ENCODE data around the gene CDH6. TPM values are rescaled to one million over a fixed set of nuclear protein-coding genes. Genes with fewer than 3 reads are reported as not detected.

Gene CDH6
- polyA plus RNA-seq, 1 of the 3 experiments (the other 2 are of a cell fraction) = 1.1 TPM

DNA sequence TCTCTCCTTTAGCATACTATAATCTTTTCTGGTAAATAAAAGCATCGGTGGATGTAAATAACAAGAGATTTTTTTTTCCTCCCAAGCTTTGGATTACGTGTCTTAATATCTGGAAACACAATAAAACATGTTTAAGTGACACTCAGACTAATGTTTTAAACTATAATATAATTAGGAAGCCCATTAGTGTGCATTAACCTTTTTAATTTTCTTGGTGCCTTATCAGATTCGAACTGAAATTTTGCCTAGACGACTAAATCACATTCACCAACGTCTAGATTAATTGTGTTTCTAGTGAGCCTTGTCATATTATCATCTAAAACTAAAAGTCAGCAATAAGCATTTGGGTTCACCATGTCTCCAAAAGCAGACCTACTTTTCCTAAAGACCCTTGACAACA lies 110.2 kb downstream of the CDH6 start (continued):
- TF ChIP-seq, protein P1, sequence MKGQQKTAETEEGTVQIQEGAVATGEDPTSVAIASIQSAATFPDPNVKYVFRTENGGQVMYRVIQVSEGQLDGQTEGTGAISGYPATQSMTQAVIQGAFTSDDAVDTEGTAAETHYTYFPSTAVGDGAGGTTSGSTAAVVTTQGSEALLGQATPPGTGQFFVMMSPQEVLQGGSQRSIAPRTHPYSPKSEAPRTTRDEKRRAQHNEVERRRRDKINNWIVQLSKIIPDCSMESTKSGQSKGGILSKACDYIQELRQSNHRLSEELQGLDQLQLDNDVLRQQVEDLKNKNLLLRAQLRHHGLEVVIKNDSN (IDR thresholded peaks at IDR 0.05; ENCODE audit: borderline replicate concordance, low read depth) = no peak

DNA sequence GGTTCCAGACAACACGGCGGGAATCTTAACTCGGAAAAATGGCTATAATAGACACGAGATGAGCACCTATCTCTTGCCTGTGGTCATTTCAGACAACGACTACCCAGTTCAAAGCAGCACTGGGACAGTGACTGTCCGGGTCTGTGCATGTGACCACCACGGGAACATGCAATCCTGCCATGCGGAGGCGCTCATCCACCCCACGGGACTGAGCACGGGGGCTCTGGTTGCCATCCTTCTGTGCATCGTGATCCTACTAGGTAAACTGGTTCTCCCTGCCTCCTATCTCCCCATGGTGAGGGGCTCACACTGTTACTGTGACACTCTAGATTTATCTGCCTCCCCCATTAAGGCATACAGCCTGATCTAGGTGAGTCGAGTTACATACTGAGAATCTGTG lies 124.2 kb downstream of the CDH6 start:
- no peaks in the 10 kb centered on the region for H4K20me1 ChIP-seq (ENCODE audit: insufficient read depth)
- WGBS (ENCODE audit: low lambda C conversion rate) = 87% methylated on average over 10 of the region's 13 CpGs
- no peaks in the 10 kb centered on the region for H3K79me2 ChIP-seq (ENCODE audit: insufficient read depth)
- TF ChIP-seq RXRA (IDR thresholded peaks at IDR 0.05; ENCODE audit: borderline replicate concordance, low read depth) = no peak
- TF ChIP-seq EZH2phosphoT487 (IDR thresholded peaks at IDR 0.05; ENCODE audit: borderline replicate concordance, low read depth) = no peak
- TF ChIP-seq RCOR1 (IDR thresholded peaks at IDR 0.05; ENCODE audit: low read length) = no peak
- no peak for TF ChIP-seq JUND (IDR thresholded peaks at IDR 0.05)
- no peak for TF ChIP-seq GATA2 (CRISPR knock-in tag; IDR thresholded peaks at IDR 0.05)
- no peak for TF ChIP-seq FOXJ3 (CRISPR knock-in tag; IDR thresholded peaks at IDR 0.05)
- no peak for TF ChIP-seq CHD2 (IDR thresholded peaks at IDR 0.05; ENCODE audit: low read length, partially characterized antibody)
- TF ChIP-seq TEAD4 (IDR thresholded peaks at IDR 0.05; ENCODE audit: borderline replicate concordance, insufficient read depth) = no peak
- TF ChIP-seq, protein P2, sequence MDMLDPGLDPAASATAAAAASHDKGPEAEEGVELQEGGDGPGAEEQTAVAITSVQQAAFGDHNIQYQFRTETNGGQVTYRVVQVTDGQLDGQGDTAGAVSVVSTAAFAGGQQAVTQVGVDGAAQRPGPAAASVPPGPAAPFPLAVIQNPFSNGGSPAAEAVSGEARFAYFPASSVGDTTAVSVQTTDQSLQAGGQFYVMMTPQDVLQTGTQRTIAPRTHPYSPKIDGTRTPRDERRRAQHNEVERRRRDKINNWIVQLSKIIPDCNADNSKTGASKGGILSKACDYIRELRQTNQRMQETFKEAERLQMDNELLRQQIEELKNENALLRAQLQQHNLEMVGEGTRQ (IDR thresholded peaks at IDR 0.05; ENCODE audit: borderline replicate concordance, low read depth, low read length) = no peak
- POLR2A ChIA-PET = no interaction called here
- H3F3A ChIP-seq (replicated peaks; ENCODE audit: insufficient read depth) = no peaks in the 10 kb centered on the region
- no peak overlapping the region for H3K27ac ChIP-seq (ENCODE audit: low read depth in 2 of 2, low read length in 1 of 2)
- no peak overlapping the region for H2AFZ ChIP-seq (ENCODE audit: low read depth)
- no peak overlapping the region for H3K4me3 ChIP-seq (ENCODE audit: low read depth in 2 of 2, low read length in 1 of 2)
- H3K27me3 ChIP-seq (ENCODE audit: insufficient read depth) = no peaks in the 10 kb centered on the region
- H3K9me3 ChIP-seq = no peaks in the 10 kb centered on the region
- no peak overlapping the region for H3K4me2 ChIP-seq
- DNase-seq = no peak
- H3K36me3 ChIP-seq (replicated peaks in 1 of 2; ENCODE audit: control insufficient read depth in 1 of 2, insufficient read depth in 2 of 2, low read length in 1 of 2) = no peaks in the 10 kb centered on the region
- no peak overlapping the region for H3K9ac ChIP-seq
- H3K4me1 ChIP-seq (ENCODE audit: control insufficient read depth in 1 of 2, insufficient read depth in 2 of 2, low read depth in 1 of 2, low read length in 1 of 2) = no peaks in the 10 kb centered on the region
- CTCF ChIA-PET = no interaction called here
- no peaks in the 10 kb centered on the region for H3K9me2 ChIP-seq

DNA sequence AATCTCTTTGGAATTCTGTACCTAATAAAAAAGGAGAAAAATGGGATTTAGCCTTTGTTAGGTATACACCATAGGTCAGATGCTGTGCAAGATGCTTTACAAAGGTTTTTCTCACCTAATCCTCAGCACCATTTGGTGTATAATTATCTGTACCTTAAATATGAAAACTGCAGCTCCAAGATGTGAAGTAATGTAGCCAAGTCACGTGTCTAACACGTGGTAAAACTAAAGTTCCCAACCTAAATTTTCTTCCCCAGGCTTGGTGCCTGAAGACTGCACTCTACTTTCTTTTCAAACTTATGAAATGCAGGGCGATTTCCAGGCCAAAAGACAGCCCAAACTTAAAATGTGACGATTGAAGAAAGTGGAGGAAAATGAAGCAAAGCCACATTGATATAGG lies 125.8 kb downstream of the CDH6 start:
- Histone ChIP-seq H3K9ac (no peak overlapping the region), H3K27ac (ENCODE audit: low read depth in 2 of 2, low read length in 1 of 2) (no peak overlapping the region), H3K36me3 (replicated peaks in 1 of 2; ENCODE audit: control insufficient read depth in 1 of 2, insufficient read depth in 2 of 2, low read length in 1 of 2) (no peaks in the 10 kb centered on the region), H3F3A (replicated peaks; ENCODE audit: insufficient read depth) (no peaks in the 10 kb centered on the region), H3K79me2 (ENCODE audit: insufficient read depth) (no peaks in the 10 kb centered on the region), H3K4me3 (ENCODE audit: low read depth in 2 of 2, low read length in 1 of 2) (no peak overlapping the region), H3K9me2 (no peaks in the 10 kb centered on the region), H3K4me2 (no peak overlapping the region), H2AFZ (ENCODE audit: low read depth) (no peak overlapping the region), H4K20me1 (ENCODE audit: insufficient read depth) (no peaks in the 10 kb centered on the region), H3K27me3 (ENCODE audit: insufficient read depth) (no peaks in the 10 kb centered on the region), H3K4me1 (ENCODE audit: control insufficient read depth in 1 of 2, insufficient read depth in 2 of 2, low read depth in 1 of 2, low read length in 1 of 2) (no peaks in the 10 kb centered on the region), H3K9me3 (no peaks in the 10 kb centered on the region)
- WGBS (ENCODE audit: low lambda C conversion rate) = 56% methylated on average over 4 of the region's 4 CpGs
- CTCF ChIA-PET = no interaction called here
- POLR2A ChIA-PET = no interaction called here
- DNase-seq = no peak
- TF ChIP-seq MEF2A (IDR thresholded peaks at IDR 0.05; ENCODE audit: borderline replicate concordance, low read depth) (no peak), EP300 (IDR thresholded peaks at IDR 0.05; ENCODE audit: borderline replicate concordance in 1 of 2, low read depth in 1 of 2, low read length in 1 of 2) (no peak), RAD21 (IDR thresholded peaks at IDR 0.05; ENCODE audit: low read length) (no peak), TCF12 (IDR thresholded peaks at IDR 0.05) (no peak), TAF1 (IDR thresholded peaks at IDR 0.05; ENCODE audit: borderline replicate concordance, low read depth, low read length) (no peak), SIN3A (IDR thresholded peaks at IDR 0.05; ENCODE audit: borderline replicate concordance, low read depth, low read length) (no peak), CHD2 (IDR thresholded peaks at IDR 0.05; ENCODE audit: low read length, partially characterized antibody) (no peak), JUND (IDR thresholded peaks at IDR 0.05) (no peak), YY1 (IDR thresholded peaks at IDR 0.05; ENCODE audit: low read depth) (no peak), GABPA (IDR thresholded peaks at IDR 0.05; ENCODE audit: low read depth) (no peak), GATA2 (CRISPR knock-in tag; IDR thresholded peaks at IDR 0.05) (no peak)
- TF ChIP-seq, protein P3, sequence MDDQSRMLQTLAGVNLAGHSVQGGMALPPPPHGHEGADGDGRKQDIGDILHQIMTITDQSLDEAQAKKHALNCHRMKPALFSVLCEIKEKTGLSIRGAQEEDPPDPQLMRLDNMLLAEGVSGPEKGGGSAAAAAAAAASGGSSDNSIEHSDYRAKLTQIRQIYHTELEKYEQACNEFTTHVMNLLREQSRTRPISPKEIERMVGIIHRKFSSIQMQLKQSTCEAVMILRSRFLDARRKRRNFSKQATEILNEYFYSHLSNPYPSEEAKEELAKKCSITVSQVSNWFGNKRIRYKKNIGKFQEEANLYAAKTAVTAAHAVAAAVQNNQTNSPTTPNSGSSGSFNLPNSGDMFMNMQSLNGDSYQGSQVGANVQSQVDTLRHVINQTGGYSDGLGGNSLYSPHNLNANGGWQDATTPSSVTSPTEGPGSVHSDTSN (IDR thresholded peaks at IDR 0.05) = no peak
- TF ChIP-seq, protein P4, sequence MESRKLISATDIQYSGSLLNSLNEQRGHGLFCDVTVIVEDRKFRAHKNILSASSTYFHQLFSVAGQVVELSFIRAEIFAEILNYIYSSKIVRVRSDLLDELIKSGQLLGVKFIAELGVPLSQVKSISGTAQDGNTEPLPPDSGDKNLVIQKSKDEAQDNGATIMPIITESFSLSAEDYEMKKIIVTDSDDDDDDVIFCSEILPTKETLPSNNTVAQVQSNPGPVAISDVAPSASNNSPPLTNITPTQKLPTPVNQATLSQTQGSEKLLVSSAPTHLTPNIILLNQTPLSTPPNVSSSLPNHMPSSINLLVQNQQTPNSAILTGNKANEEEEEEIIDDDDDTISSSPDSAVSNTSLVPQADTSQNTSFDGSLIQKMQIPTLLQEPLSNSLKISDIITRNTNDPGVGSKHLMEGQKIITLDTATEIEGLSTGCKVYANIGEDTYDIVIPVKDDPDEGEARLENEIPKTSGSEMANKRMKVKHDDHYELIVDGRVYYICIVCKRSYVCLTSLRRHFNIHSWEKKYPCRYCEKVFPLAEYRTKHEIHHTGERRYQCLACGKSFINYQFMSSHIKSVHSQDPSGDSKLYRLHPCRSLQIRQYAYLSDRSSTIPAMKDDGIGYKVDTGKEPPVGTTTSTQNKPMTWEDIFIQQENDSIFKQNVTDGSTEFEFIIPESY (IDR thresholded peaks at IDR 0.05; ENCODE audit: borderline replicate concordance, low read depth) = no peak
- TF ChIP-seq, protein P2 (IDR thresholded peaks at IDR 0.05; ENCODE audit: borderline replicate concordance, low read depth, low read length) = no peak
